ENCODE results near the gene TMEM144.

Gene TMEM144

DNA sequence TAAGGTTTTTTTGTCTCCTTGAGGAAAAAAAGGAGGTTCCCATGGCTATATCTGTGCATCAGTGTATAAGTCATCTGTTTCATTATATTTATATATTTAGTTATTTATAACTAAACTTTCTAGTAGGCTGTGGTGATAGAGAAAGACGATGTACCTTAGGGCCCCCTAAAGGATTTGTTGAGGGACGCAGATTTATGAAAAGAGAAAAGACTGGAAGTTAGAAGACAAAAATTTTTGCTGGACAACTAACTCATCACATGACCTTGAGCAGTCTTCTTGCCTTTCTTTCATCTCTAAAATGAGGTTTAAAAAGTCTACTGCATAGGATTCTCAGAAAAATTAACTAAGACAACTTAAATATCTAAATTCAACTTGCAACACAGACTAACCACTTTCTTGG is 43.6 kb upstream of the TMEM144 start:
- DNase-seq (ENCODE audit: low read depth in 2 of 2), result peak in 1 of 2 donors; percentile 56
- TF ChIP-seq, protein P1, sequence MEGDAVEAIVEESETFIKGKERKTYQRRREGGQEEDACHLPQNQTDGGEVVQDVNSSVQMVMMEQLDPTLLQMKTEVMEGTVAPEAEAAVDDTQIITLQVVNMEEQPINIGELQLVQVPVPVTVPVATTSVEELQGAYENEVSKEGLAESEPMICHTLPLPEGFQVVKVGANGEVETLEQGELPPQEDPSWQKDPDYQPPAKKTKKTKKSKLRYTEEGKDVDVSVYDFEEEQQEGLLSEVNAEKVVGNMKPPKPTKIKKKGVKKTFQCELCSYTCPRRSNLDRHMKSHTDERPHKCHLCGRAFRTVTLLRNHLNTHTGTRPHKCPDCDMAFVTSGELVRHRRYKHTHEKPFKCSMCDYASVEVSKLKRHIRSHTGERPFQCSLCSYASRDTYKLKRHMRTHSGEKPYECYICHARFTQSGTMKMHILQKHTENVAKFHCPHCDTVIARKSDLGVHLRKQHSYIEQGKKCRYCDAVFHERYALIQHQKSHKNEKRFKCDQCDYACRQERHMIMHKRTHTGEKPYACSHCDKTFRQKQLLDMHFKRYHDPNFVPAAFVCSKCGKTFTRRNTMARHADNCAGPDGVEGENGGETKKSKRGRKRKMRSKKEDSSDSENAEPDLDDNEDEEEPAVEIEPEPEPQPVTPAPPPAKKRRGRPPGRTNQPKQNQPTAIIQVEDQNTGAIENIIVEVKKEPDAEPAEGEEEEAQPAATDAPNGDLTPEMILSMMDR (IDR thresholded peaks at IDR 0.05; ENCODE audit: low read depth, low read length), result no peak
- H3K4me3 ChIP-seq (replicated peaks in 1 of 2; ENCODE audit: low read depth in 2 of 2, low read length in 2 of 2), result peak overlapping the region in 1 of 2 donors; percentile 6

DNA sequence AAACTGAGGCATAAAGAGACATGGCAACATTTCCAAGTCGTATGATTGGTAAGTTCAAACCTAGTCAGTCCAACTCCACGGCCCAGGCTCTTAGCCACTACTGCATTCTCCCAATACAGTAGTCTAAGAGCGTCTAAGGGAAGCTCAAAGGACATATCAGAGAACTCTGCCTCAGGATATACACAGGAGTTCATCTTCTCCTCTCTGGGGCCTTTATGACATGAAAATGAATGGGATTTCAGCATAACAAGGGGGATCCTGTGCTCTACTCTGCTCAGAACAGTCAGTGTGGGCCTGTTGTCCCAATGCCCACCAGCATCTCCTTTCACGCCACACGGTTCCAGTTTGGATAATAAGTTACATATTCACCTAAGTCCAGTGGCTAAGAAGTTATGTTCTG is 41.7 kb upstream of the TMEM144 start:
- H3K4me3 ChIP-seq (replicated peaks in 1 of 2; ENCODE audit: low read depth in 2 of 2, low read length in 2 of 2), result peak overlapping the region; percentile 64 to 67
- TF ChIP-seq, protein P1 (IDR thresholded peaks at IDR 0.05; ENCODE audit: low read depth, low read length), result no peak
- no peak for DNase-seq (ENCODE audit: low read depth in 2 of 2)

DNA sequence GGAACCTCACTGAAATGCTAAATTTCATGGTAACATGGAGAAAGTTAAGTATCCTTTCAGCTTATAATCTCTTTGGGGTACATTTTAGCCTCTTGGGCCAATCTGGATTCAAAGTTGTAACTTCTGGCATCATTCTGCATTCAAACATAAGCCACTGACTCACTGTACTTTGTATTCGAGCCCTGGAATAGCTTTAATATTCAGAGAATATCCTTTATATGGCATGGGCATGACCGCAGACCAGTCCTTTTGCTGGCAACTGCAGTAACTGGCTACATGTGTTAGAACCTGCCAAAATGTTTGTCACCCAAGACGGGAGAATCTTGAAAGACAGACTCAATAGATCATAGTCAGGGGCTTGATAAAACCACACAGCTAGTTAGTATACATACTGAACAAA is 40.8 kb upstream of the TMEM144 start:
- peak overlapping the region; percentile 64 to 67 for H3K4me3 ChIP-seq (replicated peaks in 1 of 2; ENCODE audit: low read depth in 2 of 2, low read length in 2 of 2)
- TF ChIP-seq, protein P1 (IDR thresholded peaks at IDR 0.05; ENCODE audit: low read depth, low read length), result no peak
- DNase-seq (ENCODE audit: low read depth in 2 of 2), result peak; percentile 33 to 48

DNA sequence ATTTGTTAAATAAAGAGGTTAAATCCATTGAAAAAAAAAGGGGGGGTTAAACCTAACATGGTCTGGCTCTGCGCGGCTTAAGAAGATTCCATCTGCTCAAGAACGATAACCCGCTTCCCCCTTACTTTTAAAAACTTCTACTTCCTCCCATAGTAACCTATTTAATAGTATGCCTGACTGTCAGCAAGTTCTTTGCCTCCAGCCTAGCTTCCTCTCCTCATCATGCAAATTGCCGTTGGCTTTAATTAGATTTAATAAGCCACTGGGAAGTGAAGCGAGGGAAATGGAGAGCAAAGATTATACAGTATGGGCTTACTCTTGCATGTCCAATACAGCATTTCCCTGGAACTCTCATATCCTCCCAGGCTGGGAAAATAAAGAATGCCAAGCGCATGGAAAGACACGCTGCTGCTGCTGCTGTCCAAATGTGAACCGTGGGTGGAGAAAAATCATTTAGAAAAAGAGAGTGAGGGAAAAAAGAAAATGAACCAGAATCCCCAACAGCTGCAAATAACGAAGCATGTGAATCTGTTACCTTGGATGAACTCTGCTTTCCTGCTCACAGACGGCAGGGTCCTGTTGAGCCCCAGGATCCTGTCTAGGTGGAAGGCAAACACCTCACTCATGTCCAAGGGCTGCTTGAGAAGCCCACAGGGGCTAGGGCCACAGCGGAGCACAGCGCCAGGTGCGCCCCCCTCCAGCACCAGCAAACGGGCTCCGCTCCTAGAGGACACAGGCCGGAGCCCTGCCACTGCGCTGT is 40.2 kb upstream of the TMEM144 start:
- H3K4me3 ChIP-seq (replicated peaks in 1 of 2; ENCODE audit: low read depth in 2 of 2, low read length in 2 of 2), result peak overlapping the region; percentile 64 to 67

DNA sequence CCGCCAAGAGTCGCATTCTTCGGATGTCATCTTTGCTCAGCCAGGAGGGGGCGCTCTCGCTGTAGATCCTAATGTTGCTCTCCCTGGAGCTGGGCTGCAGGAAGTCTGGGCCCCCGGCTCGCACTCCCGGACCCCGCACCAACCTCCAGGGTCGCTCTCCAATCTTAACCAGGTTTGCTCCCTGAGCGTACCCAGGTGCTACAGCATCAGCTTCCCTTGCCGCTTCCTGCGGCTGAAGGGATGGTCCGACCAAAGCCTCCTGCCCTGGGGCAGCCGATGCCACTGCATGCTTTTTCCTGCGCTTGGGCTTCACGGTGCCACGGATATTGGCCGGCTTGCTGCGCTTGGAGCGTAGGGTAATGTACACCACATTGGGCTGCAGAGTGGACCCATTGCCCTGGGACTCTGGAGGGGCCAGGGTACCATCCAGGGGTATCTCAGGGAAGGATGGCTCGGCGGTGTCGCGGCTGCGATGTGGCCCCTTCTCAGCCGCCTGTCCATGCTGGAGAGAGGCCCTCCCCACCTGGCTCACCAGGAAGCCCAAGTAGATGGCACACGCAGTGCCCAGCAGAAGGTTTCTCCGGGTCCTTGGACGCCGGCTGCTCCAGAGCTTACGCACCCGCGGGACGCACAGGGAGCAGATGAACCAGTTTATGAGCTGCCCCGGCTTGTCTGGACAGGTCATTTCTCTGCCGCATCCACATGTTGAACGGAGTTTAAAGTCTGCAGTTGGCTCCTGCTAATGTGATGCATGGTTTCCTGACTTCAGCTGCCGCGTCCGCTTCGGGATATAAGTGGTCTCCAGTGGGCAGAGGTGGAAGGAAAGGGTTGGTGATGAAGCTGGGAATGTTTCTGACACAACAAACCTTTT is 39.4 kb upstream of the TMEM144 start:
- H3K4me3 ChIP-seq (replicated peaks in 1 of 2; ENCODE audit: low read depth in 2 of 2, low read length in 2 of 2), result peak overlapping the region; percentile 64 to 67
- DNase-seq (ENCODE audit: low read depth in 2 of 2), result peak; percentile 62 to 73
- TF ChIP-seq, protein P1 (IDR thresholded peaks at IDR 0.05; ENCODE audit: low read depth, low read length), result peak; percentile 60

More for the DNA sequence above, 40.2 kb upstream of the TMEM144 start:
- TF ChIP-seq, protein P1 (IDR thresholded peaks at IDR 0.05; ENCODE audit: low read depth, low read length), result no peak
- DNase-seq (ENCODE audit: low read depth in 2 of 2), result peak; percentile 44 to 64

DNA sequence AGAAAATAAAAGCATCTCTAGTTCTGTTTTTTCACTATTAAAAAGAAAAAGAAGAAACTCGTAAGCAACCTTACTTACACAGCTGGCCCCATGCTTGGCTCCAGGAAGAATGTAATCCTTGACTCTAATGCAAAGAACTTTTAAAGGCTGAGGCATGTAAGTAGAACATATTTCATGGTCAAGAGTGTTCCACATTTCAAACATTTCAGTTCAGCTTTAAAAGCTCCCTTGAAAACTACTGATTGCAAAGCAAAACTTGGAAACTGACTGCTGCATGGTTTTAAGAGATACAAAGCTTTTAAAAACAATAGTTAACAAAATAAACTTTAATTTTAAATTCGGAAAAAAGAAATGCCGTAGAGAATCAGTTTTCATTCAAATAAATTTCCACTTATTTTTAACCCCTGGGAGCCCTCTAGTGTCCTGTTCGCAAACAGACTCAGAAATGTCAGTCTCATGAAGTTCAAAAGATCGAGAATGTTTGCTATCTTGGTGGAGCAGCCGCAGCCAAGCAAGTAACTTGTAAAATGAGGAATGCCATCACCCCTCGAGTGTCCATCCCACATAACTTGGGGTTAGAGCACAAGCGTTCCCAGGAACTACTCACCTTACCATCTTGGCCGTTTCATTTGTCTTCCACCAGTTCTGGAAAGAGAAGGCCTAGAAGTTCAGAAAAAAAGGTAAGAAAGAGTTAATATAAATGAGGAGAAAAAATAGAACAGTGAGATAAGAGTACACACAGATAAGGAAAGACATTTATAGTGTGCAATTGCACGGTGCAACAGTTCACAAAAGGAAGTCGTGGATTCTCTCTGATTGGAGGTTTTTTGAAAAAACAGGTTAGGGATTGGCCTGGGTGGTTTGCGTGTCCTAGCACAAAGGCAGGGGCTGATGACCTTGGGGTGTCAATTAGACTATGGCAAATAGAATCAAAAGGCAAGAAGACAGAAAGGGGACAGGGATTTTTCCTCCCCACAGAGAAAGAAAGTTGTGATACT is 37.7 kb upstream of the TMEM144 start, which contains the start of gene GASK1B:
Gene GASK1B, minus strand, starts transcription at position 765 of the 998 bp plus-strand sequence. CDS start 1,650 bp downstream, outside the sequence.
- DNase-seq (ENCODE audit: low read depth in 2 of 2), result peak; percentile 83 to 84
- peak within 1 kb of the TSS; percentile 64 to 67 for H3K4me3 ChIP-seq (replicated peaks in 1 of 2; ENCODE audit: low read depth in 2 of 2, low read length in 2 of 2)
- TF ChIP-seq, protein P1 (IDR thresholded peaks at IDR 0.05; ENCODE audit: low read depth, low read length), result peak; percentile 70
